Measurements from ENCODE around the gene TFPI2.

DNA sequence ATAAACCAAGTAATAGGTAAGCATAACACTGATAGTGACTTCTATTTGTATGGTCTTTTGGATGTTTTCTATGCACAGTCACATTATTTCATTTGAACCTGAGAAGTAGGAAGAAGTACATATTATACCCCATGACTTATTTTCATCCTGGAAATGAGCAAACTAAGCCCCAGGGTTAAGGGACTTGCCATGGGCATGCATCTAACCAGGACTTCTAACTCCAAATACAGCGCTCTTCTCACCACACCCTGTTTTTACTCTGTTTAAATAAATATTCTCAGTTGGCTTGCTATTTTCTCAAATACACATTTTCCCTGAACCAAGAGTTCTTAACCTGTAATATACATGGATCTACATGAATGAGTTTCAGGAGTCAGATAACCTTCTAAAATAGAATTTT is 47.3 kb upstream of the TFPI2 start:
- TF ChIP-seq, protein P1, sequence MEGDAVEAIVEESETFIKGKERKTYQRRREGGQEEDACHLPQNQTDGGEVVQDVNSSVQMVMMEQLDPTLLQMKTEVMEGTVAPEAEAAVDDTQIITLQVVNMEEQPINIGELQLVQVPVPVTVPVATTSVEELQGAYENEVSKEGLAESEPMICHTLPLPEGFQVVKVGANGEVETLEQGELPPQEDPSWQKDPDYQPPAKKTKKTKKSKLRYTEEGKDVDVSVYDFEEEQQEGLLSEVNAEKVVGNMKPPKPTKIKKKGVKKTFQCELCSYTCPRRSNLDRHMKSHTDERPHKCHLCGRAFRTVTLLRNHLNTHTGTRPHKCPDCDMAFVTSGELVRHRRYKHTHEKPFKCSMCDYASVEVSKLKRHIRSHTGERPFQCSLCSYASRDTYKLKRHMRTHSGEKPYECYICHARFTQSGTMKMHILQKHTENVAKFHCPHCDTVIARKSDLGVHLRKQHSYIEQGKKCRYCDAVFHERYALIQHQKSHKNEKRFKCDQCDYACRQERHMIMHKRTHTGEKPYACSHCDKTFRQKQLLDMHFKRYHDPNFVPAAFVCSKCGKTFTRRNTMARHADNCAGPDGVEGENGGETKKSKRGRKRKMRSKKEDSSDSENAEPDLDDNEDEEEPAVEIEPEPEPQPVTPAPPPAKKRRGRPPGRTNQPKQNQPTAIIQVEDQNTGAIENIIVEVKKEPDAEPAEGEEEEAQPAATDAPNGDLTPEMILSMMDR (IDR thresholded peaks at IDR 0.05) = no peak
- no peak for TF ChIP-seq POLR2A (IDR thresholded peaks at IDR 0.05)

All from esophagus squamous epithelium (tissue), 4 donors.